ENCODE results near the gene PCDHA2. TPM values are rescaled to one million over a fixed set of nuclear protein-coding genes. Genes with fewer than 3 reads are reported as not detected.
"Not testable (repeated sequence)": the region's sequence is repeated elsewhere in the genome, so short reads cannot be mapped to it uniquely, and the experiment has no call there.

Gene PCDHA2
- polyA plus RNA-seq, 1 experiment = not detected

- Histone ChIP-seq H3K36me3 (ENCODE audit: control insufficient read depth, insufficient read depth, low read length) (no peaks in the 10 kb centered on the region), H3K27me3 (ENCODE audit: control insufficient read depth, insufficient read depth, low read length) (no peaks in the 10 kb centered on the region), H3K4me3 (ENCODE audit: low read depth, low read length) (peak within 1 kb of the TSS; percentile 32)
- TF ChIP-seq, protein P1, sequence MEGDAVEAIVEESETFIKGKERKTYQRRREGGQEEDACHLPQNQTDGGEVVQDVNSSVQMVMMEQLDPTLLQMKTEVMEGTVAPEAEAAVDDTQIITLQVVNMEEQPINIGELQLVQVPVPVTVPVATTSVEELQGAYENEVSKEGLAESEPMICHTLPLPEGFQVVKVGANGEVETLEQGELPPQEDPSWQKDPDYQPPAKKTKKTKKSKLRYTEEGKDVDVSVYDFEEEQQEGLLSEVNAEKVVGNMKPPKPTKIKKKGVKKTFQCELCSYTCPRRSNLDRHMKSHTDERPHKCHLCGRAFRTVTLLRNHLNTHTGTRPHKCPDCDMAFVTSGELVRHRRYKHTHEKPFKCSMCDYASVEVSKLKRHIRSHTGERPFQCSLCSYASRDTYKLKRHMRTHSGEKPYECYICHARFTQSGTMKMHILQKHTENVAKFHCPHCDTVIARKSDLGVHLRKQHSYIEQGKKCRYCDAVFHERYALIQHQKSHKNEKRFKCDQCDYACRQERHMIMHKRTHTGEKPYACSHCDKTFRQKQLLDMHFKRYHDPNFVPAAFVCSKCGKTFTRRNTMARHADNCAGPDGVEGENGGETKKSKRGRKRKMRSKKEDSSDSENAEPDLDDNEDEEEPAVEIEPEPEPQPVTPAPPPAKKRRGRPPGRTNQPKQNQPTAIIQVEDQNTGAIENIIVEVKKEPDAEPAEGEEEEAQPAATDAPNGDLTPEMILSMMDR (IDR thresholded peaks at IDR 0.05; ENCODE audit: insufficient read depth, low read depth, low read length) = peak; percentile 38
- ChIA-PET CTCF (interaction anchor here (0.6 to 1.6 kb wide), 3 partner anchors 10 to 172 kb away, joined by 3 to 4 read pairs (median 3); no protein-coding TSS in a partner anchor), POLR2A (no interaction called here)
- no peak for DNase-seq (ENCODE audit: low read depth)
Observed at GRCh38 chr5:140806834-140807775, 12.5 kb downstream of the PCDHA2 start, which contains the start of gene PCDHA4. TSS of gene PCDHA4 (plus strand) at chr5:140807068.

DNA sequence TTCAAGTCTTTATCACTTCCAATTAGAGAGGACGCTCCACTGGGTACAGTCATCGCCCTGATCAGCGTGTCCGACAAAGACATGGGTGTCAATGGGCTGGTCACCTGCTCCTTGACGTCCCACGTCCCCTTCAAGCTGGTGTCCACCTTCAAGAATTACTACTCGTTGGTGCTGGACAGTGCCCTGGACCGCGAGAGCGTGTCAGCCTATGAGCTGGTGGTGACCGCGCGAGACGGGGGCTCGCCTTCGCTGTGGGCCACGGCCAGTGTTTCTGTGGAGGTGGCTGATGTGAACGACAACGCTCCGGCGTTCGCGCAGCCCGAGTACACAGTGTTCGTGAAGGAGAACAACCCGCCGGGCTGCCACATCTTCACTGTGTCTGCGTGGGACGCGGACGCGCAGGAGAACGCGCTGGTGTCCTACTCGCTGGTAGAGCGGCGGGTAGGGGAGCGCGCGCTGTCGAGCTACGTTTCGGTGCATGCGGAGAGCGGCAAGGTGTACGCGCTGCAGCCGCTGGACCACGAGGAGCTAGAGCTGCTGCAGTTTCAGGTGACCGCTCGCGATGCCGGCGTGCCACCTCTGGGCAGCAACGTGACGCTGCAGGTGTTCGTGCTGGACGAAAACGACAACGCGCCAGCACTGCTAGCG lies 13.7 kb downstream of the PCDHA2 start:
- DNase-seq (ENCODE audit: low read depth); H3K36me3 ChIP-seq (ENCODE audit: control insufficient read depth, insufficient read depth, low read length); H3K27me3 ChIP-seq (ENCODE audit: control insufficient read depth, insufficient read depth, low read length); H3K4me3 ChIP-seq (ENCODE audit: low read depth, low read length); POLR2A ChIA-PET: not testable (repeated sequence)
- CTCF ChIA-PET = interaction anchor here (0.6 to 1.6 kb wide), 4 partner anchors 9 to 871 kb away, joined by 3 to 4 read pairs (median 3); no protein-coding TSS in a partner anchor

- Histone ChIP-seq H3K27me3 (ENCODE audit: control insufficient read depth, insufficient read depth, low read length) (no peaks in the 10 kb centered on the region), H3K36me3 (ENCODE audit: control insufficient read depth, insufficient read depth, low read length) (no peaks in the 10 kb centered on the region), H3K4me3 (ENCODE audit: low read depth, low read length) (no peak overlapping the region)
- ChIA-PET CTCF (no interaction called here), POLR2A (no interaction called here)
- TF ChIP-seq, protein P1 (IDR thresholded peaks at IDR 0.05; ENCODE audit: insufficient read depth, low read depth, low read length) = no peak
- DNase-seq (ENCODE audit: low read depth) = no peak
Observed at GRCh38 chr5:140808889-140809291, 14.2 kb downstream of the PCDHA2 start.

- ChIA-PET CTCF (interaction anchor here (0.6 to 1.3 kb wide), 3 partner anchors 15 to 949 kb away, joined by 3 read pairs; no protein-coding TSS in a partner anchor), POLR2A (no interaction called here)
- TF ChIP-seq, protein P1 (IDR thresholded peaks at IDR 0.05; ENCODE audit: insufficient read depth, low read depth, low read length) = peak; percentile 42
- Histone ChIP-seq H3K4me3 (ENCODE audit: low read depth, low read length) (no peak within 1 kb of the TSS), H3K27me3 (ENCODE audit: control insufficient read depth, insufficient read depth, low read length) (no peaks in the 10 kb centered on the region), H3K36me3 (ENCODE audit: control insufficient read depth, insufficient read depth, low read length) (no peaks in the 10 kb centered on the region)
- DNase-seq (ENCODE audit: low read depth) = no peak
Observed at GRCh38 chr5:140821375-140822280, 27.0 kb downstream of the PCDHA2 start, which contains the start of gene PCDHA5. TSS of gene PCDHA5 (plus strand) at chr5:140821613.

DNA sequence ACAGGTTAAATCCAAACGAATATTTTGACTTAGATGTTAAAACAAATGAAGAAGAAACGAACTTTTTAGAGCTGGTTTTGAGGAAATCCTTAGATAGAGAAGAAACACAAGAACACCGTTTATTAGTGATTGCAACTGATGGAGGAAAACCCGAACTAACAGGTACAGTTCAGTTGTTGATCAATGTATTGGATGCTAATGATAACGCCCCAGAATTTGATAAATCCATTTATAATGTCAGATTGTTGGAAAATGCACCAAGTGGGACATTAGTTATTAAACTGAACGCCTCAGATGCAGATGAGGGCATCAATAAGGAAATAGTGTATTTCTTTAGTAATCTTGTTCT lies 27.6 kb downstream of the PCDHA2 start:
- TF ChIP-seq, protein P1 (IDR thresholded peaks at IDR 0.05; ENCODE audit: insufficient read depth, low read depth, low read length) = no peak
- no peak for DNase-seq (ENCODE audit: low read depth)
- CTCF ChIA-PET = interaction anchor here (0.6 to 1.3 kb wide), 2 partner anchors 14 to 950 kb away, joined by 3 read pairs; no protein-coding TSS in a partner anchor
- no peaks in the 10 kb centered on the region for H3K36me3 ChIP-seq (ENCODE audit: control insufficient read depth, insufficient read depth, low read length)
- H3K27me3 ChIP-seq (ENCODE audit: control insufficient read depth, insufficient read depth, low read length) = no peaks in the 10 kb centered on the region
- POLR2A ChIA-PET = no interaction called here
- no peak overlapping the region for H3K4me3 ChIP-seq (ENCODE audit: low read depth, low read length)

- DNase-seq (ENCODE audit: low read depth); POLR2A ChIA-PET; CTCF ChIA-PET; H3K4me3 ChIP-seq (ENCODE audit: low read depth, low read length); H3K27me3 ChIP-seq (ENCODE audit: control insufficient read depth, insufficient read depth, low read length); H3K36me3 ChIP-seq (ENCODE audit: control insufficient read depth, insufficient read depth, low read length): not testable (repeated sequence)
Observed at GRCh38 chr5:140822969-140823368, 28.3 kb downstream of the PCDHA2 start.

Data from BJ (cell line).